Measurements from ENCODE around the gene AIF1L.

DNA sequence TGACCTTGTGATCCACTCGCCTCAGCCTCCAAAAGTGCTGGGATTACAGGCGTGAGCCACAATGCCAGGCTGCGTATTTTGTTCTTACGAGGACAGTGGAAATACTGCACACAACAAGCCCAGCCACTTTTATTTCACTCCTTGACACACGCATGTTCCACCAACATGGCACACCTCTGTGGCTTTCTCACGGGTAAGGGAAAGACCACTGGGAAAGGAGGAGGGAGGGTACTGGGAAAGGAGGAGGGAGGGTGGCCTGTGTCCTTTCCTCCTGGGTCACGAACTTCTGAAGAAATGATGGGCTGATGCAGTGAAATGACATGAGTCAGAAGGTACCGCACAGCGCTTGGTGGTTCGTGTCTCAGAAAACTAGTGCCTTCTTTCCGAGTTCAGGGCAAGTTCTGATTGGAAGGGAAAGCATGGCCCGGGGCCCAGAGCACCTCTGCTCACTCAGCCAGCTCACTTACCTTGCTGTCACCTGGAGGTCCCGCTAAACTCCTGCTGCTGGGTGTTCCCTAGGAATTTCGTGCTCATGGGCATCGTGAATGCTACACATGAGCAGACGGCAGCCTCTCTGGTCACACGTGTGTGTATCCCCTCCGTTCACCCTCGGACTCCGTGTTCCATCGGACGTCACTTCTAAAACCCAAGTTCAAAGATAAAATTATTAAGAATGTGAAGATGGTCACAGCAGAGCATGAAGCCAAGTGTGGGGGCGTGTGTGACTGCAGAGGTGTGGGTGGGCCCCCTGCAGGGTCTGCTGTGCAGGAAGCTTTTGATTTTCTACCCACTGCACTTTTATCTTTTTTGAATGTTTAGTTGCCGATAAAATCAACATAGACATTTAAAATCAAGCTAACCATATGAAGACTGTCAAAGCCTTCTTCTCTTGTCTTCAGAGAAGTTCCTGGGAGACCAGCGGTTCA lies 44.5 kb upstream of the AIF1L start:
- TF ChIP-seq, protein P1, sequence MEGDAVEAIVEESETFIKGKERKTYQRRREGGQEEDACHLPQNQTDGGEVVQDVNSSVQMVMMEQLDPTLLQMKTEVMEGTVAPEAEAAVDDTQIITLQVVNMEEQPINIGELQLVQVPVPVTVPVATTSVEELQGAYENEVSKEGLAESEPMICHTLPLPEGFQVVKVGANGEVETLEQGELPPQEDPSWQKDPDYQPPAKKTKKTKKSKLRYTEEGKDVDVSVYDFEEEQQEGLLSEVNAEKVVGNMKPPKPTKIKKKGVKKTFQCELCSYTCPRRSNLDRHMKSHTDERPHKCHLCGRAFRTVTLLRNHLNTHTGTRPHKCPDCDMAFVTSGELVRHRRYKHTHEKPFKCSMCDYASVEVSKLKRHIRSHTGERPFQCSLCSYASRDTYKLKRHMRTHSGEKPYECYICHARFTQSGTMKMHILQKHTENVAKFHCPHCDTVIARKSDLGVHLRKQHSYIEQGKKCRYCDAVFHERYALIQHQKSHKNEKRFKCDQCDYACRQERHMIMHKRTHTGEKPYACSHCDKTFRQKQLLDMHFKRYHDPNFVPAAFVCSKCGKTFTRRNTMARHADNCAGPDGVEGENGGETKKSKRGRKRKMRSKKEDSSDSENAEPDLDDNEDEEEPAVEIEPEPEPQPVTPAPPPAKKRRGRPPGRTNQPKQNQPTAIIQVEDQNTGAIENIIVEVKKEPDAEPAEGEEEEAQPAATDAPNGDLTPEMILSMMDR (IDR thresholded peaks at IDR 0.05) = no peak
- TF ChIP-seq EP300 (IDR thresholded peaks at IDR 0.05) = no peak
- TF ChIP-seq POLR2A (IDR thresholded peaks at IDR 0.05) = no peak
